SK-N-SH (cell line): ENCODE results near the gene ROMO1. TPM values are rescaled to one million over a fixed set of nuclear protein-coding genes. Genes with fewer than 3 reads are reported as not detected.

Experiments used
- CTCF ChIA-PET: fragments of 300-600, 350-600 bp; formaldehyde crosslinking; extraction: SDS; loops from one replicate; lab custom pipeline; 2021; lab: Yijun Ruan, JAX
- POLR2A ChIA-PET: fragments of 350-600 bp; sonication (Branson Sonifier 250); formaldehyde crosslinking; extraction: SDS; loops from one replicate; lab custom pipeline; 2020; ENCODE audit warnings: antibody characterized with exemption, inconsistent platforms; lab: Yijun Ruan, JAX
- DNase-seq: peaks from one replicate; pipeline ENCODE4 v3.0.0; 2012
- H2AFZ ChIP-seq: fragments of 200-600 bp; sonication (generic); 2 replicates; pipeline ENCODE4 v1.8.1; 2016; ENCODE audit warnings: antibody characterized with exemption, mild to moderate bottlenecking, low read depth
- H3F3A ChIP-seq: fragments of 200-600 bp; sonication (generic); replicated peaks from 2 replicates; pipeline ENCODE3; 2016; ENCODE audit warnings: antibody characterized with exemption, mild to moderate bottlenecking; ENCODE audit not compliant: insufficient read depth
- H3K27ac ChIP-seq, 2 experiments: fragments of 200-500 bp in 1 of 2; fragments of 200-600 bp in 1 of 2; sonication (Bioruptor generic) in 1 of 2; sonication (generic), shearing (Covaris generic) in 1 of 2; 2 replicates each; pipeline versions ENCODE4 v1.5.1 to v1.6.1; 2014 to 2016; ENCODE audit warnings: low read depth in 2 of 2, inconsistent platforms in 1 of 2, low read length in 1 of 2, mild to moderate bottlenecking in 1 of 2, mixed read lengths in 1 of 2
- H3K27me3 ChIP-seq: fragments of 200-600 bp; sonication (generic), shearing (Covaris generic); 2 replicates; pipeline ENCODE4 v1.6.1; 2016; ENCODE audit warnings: mixed run types; ENCODE audit not compliant: insufficient read depth
- H3K36me3 ChIP-seq, 2 experiments: fragments of 200-500 bp in 1 of 2; fragments of 200-600 bp in 1 of 2; sonication (Bioruptor generic) in 1 of 2; sonication (generic) in 1 of 2; replicated peaks in 1 of 2; 2 replicates each; pipeline versions ENCODE3 to v1.5.1; 2014 to 2016; ENCODE audit warnings: low read length in 1 of 2, mild to moderate bottlenecking in 1 of 2; ENCODE audit not compliant: insufficient read depth in 2 of 2, control insufficient read depth in 1 of 2
- H3K4me1 ChIP-seq, 2 experiments: fragments of 200-500 bp in 1 of 2; fragments of 200-600 bp in 1 of 2; sonication (Bioruptor generic) in 1 of 2; sonication (generic), shearing (Covaris generic) in 1 of 2; 2 replicates each; pipeline versions ENCODE4 v1.5.1 to v1.6.1; 2014 to 2016; ENCODE audit warnings: low read depth in 1 of 2, low read length in 1 of 2, mixed run types in 1 of 2; ENCODE audit not compliant: insufficient read depth in 2 of 2, control insufficient read depth in 1 of 2
- H3K4me2 ChIP-seq: fragments of 200-600 bp; sonication (generic), shearing (Covaris generic); 2 replicates; pipeline ENCODE4 v1.6.1; 2017; ENCODE audit warnings: mixed run types
- H3K4me3 ChIP-seq, 2 experiments: fragments of 200-500 bp in 1 of 2; fragments of 200-600 bp in 1 of 2; sonication (Bioruptor generic) in 1 of 2; sonication (generic), shearing (Covaris generic) in 1 of 2; 2 replicates each; pipeline versions ENCODE4 v1.5.1 to v1.8.1; 2014 to 2016; ENCODE audit warnings: low read depth in 2 of 2, inconsistent platforms in 1 of 2, low read length in 1 of 2, mild to moderate bottlenecking in 1 of 2, mixed read lengths in 1 of 2, moderate library complexity in 1 of 2
- H3K79me2 ChIP-seq: fragments of 200-600 bp; sonication (generic); 2 replicates; pipeline ENCODE4 v1.8.1; 2017; ENCODE audit warnings: mild to moderate bottlenecking; ENCODE audit not compliant: insufficient read depth
- H3K9ac ChIP-seq: fragments of 200-600 bp; sonication (generic); 2 replicates; pipeline ENCODE4 v1.6.1; 2017; ENCODE audit warnings: mixed run types
- H3K9me2 ChIP-seq: fragments of 200-600 bp; sonication (generic); 2 replicates; pipeline ENCODE4 v1.6.1; 2017; ENCODE audit warnings: mixed run types
- H3K9me3 ChIP-seq: fragments of 200-600 bp; sonication (generic); 2 replicates; pipeline ENCODE4 v1.6.1; 2017; ENCODE audit warnings: mixed run types, mild to moderate bottlenecking, moderate library complexity
- H4K20me1 ChIP-seq: fragments of 200-600 bp; sonication (generic); 2 replicates; pipeline ENCODE4 v1.6.1; 2017; ENCODE audit warnings: mild to moderate bottlenecking, mixed run types; ENCODE audit not compliant: insufficient read depth
- CHD2 ChIP-seq: fragments of 150-350 bp; IDR thresholded peaks from 2 replicates; pipeline ENCODE4 v1.6.1; 2018; ENCODE audit warnings: low read length; ENCODE audit not compliant: partially characterized antibody
- ELF1 ChIP-seq: IDR thresholded peaks from 2 replicates; pipeline ENCODE4 v1.4.0; 2012
- EP300 ChIP-seq, 2 experiments: IDR thresholded peaks; 2 replicates each; pipeline versions ENCODE4 v1.4.0 to v1.6.1; 2012; ENCODE audit warnings: borderline replicate concordance in 1 of 2, low read depth in 1 of 2, low read length in 1 of 2
- EZH2phosphoT487 ChIP-seq: fragments of 200-600 bp; sonication (generic); IDR thresholded peaks from 2 replicates; pipeline ENCODE4 v1.6.1; 2017; ENCODE audit warnings: low read depth, mixed run types, mild to moderate bottlenecking, antibody characterized with exemption, moderate library complexity, borderline replicate concordance
- FOSL2 ChIP-seq: IDR thresholded peaks from 2 replicates; pipeline ENCODE4 v1.4.0; 2012; ENCODE audit warnings: low read depth, mild to moderate bottlenecking, moderate library complexity, borderline replicate concordance
- FOXJ3 ChIP-seq: sonication (generic); formaldehyde crosslinking; IDR thresholded peaks from 2 replicates; pipeline ENCODE4 v1.5.1; 2020; ENCODE audit warnings: mild to moderate bottlenecking, missing genetic modification reagents
- GABPA ChIP-seq: IDR thresholded peaks from 2 replicates; pipeline ENCODE4 v1.4.0; 2012; ENCODE audit warnings: low read depth, mild to moderate bottlenecking
- GATA2 ChIP-seq: sonication (generic); formaldehyde crosslinking; IDR thresholded peaks from 2 replicates; pipeline ENCODE4 v1.5.0; 2020; ENCODE audit warnings: mild to moderate bottlenecking, missing genetic modification reagents
- JUND ChIP-seq: IDR thresholded peaks from 2 replicates; pipeline ENCODE4 v1.4.0; 2012
- MEF2A ChIP-seq: IDR thresholded peaks from 2 replicates; pipeline ENCODE4 v1.4.0; 2012; ENCODE audit warnings: low read depth, borderline replicate concordance
- MXI1 ChIP-seq: IDR thresholded peaks from 2 replicates; pipeline ENCODE4 v1.6.1; 2012; ENCODE audit warnings: mild to moderate bottlenecking, low read depth, low read length, improper control_type of control experiment
- NFIC ChIP-seq: IDR thresholded peaks from 2 replicates; pipeline ENCODE4 v1.4.0; 2012; ENCODE audit warnings: borderline replicate concordance
- NRF1 ChIP-seq: IDR thresholded peaks from 2 replicates; pipeline ENCODE4 v1.6.1; 2012; ENCODE audit warnings: low read depth, mild to moderate bottlenecking, low read length
- RAD21 ChIP-seq: IDR thresholded peaks from 2 replicates; pipeline ENCODE4 v1.6.1; 2012; ENCODE audit warnings: mild to moderate bottlenecking, low read length
- RCOR1 ChIP-seq: fragments of 150-350 bp; IDR thresholded peaks from 2 replicates; pipeline ENCODE4 v1.6.1; 2017; ENCODE audit warnings: antibody characterized with exemption, low read length
- RFX5 ChIP-seq: IDR thresholded peaks from 2 replicates; pipeline ENCODE4 v1.6.1; 2012; ENCODE audit warnings: mild to moderate bottlenecking, improper control_type of control experiment, low read length
- SIN3A ChIP-seq: IDR thresholded peaks from 2 replicates; pipeline ENCODE4 v1.6.1; 2012; ENCODE audit warnings: low read depth, mild to moderate bottlenecking, low read length, moderate library complexity, borderline replicate concordance
- SMC3 ChIP-seq: IDR thresholded peaks from 2 replicates; pipeline ENCODE4 v1.6.1; 2012; ENCODE audit warnings: low read depth, low read length, improper control_type of control experiment
- TAF1 ChIP-seq: IDR thresholded peaks from 2 replicates; pipeline ENCODE4 v1.6.1; 2012; ENCODE audit warnings: low read depth, mild to moderate bottlenecking, low read length, moderate library complexity, borderline replicate concordance
- TCF12 ChIP-seq: IDR thresholded peaks from 2 replicates; pipeline ENCODE4 v1.4.0; 2012
- WGBS: methylation state at CpG from one replicate; pipeline ENCODE4 v1.1.6; 2017; ENCODE audit warnings: low lambda C conversion rate; 5-methylcytosine and 5-hydroxymethylcytosine counted together
- polyA plus RNA-seq, 3 experiments: library from polyadenylated mRNA; depleted of rRNA; stranded (reverse); fragments of >200 nt; gene quantifications; 2 replicates each; pipeline ENCODE4 v1.2.3, GENCODE V29; 2012
- TF ChIP-seq, protein P1 (sequence below): IDR thresholded peaks from 2 replicates; pipeline ENCODE4 v1.6.1; 2012; ENCODE audit warnings: mild to moderate bottlenecking, low read depth, low read length, moderate library complexity
- TF ChIP-seq, protein P2 (sequence below): IDR thresholded peaks from 2 replicates; pipeline ENCODE4 v1.4.0; 2012; ENCODE audit warnings: low read depth
- TF ChIP-seq, protein P3 (sequence below): fragments of 200-600 bp; sonication (generic); IDR thresholded peaks from 2 replicates; pipeline ENCODE4 v1.6.1; 2017; ENCODE audit warnings: antibody characterized with exemption, mild to moderate bottlenecking, moderate library complexity
- TF ChIP-seq, protein P4 (sequence below): fragments of 150-350 bp; IDR thresholded peaks from 2 replicates; pipeline ENCODE4 v1.6.1; 2016; ENCODE audit warnings: mild to moderate bottlenecking, low read depth, low read length
- TF ChIP-seq, protein P5 (sequence below): IDR thresholded peaks from 2 replicates; pipeline ENCODE4 v1.4.0; 2012; ENCODE audit warnings: low read depth, borderline replicate concordance

The ROMO1 gene
- 1,087 and 1,273 TPM in 2 replicates for polyA plus RNA-seq (2012; rRNA removed)
- 759 and 965 TPM in 2 replicates for polyA plus RNA-seq (2012; cell fraction: cytosol; rRNA removed)
- polyA plus RNA-seq (2012; cell fraction: nucleus; rRNA removed) = 308 and 746 TPM in 2 replicates

DNA sequence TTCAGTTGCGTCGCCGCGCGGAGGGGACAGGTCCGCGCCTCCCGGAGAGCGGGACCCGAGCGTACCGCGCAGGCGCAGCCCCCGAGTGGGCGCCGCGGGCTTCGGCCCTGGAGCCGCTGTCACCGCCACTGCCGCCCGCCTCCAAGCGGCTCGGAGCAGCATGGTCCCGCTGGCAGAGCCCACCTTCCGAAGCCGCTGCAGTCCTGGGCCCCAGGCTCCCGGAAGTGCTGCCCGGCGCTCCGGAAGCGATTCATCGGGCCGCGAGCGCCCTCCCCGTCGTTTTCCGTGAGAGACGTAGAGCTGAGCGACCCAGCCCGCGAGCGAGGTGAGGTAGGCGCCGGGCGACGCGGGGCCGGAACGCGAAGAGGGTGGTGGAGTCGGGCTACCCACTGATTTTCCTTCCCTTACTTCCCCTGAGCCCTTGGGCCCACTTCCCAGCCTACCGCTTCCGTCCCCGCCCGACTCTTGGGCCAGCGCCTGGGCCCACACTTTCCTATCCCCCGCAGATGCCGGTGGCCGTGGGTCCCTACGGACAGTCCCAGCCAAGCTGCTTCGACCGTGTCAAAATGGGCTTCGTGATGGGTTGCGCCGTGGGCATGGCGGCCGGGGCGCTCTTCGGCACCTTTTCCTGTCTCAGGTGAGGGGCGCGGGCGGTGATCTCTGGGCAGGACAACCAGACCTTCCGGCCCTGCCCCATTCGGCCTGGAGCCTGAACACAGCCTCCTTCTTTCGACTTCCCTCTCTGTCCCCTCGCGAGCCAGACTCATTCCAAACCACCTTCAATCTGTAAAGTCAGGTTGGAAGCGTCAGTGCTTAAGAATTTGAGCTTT, at the start of gene ROMO1, which contains the start of gene NFS1:
Gene ROMO1 (plus strand): TSS at position 279 of the 830 bp plus-strand sequence. CDS start 228 bp downstream, at position 507.
Gene NFS1 (minus strand): TSS at position 226 of the 830 bp plus-strand sequence. CDS start 64 bp downstream, at position 162.
- peak within 1 kb of the TSS; percentile 92 for H3K4me2 ChIP-seq
- H3K27ac ChIP-seq = peak within 1 kb of the TSS; percentile 88 to 89
- peaks cover 66% of the 10 kb centered on the region; the same call in 1 of the 2 replicates for H3K79me2 ChIP-seq
- ChIA-PET POLR2A (interaction anchor here (0.6 to 2.1 kb wide), 5 partner anchors 11 to 83 kb away, joined by 3 to 17 read pairs (median 3); partner anchors contain the start of gene RBM39), CTCF (interaction anchor here (0.8 to 4.7 kb wide), 7 partner anchors 12 to 248 kb away, joined by 3 to 18 read pairs (median 5); partner anchors contain the start of genes CPNE1, RBM12 and RBM39)
- H3K9ac ChIP-seq = peak within 1 kb of the TSS; percentile 95
- H3K4me3 ChIP-seq = peak within 1 kb of the TSS; percentile 82 to 90
- H3K36me3 ChIP-seq = peaks cover 39 to 63% of the 10 kb centered on the region in 2 experiments
- H3K27me3 ChIP-seq = no peaks in the 10 kb centered on the region
- H3F3A ChIP-seq = peaks cover 46% of the 10 kb centered on the region
- H3K9me3 ChIP-seq = no peaks in the 10 kb centered on the region
- peaks cover 0 to 16% of the 10 kb centered on the region in 2 experiments; a peak in 3 of 4 replicates for H3K4me1 ChIP-seq
- H2AFZ ChIP-seq = peak within 1 kb of the TSS; percentile 97
- WGBS = 1% methylated on average over 9 of the region's 81 CpGs
- no peaks in the 10 kb centered on the region for H3K9me2 ChIP-seq
- peaks cover 18% of the 10 kb centered on the region for H4K20me1 ChIP-seq
- peak; percentile 97 for DNase-seq
- TF ChIP-seq GATA2 (CRISPR knock-in tag) = no peak
- TF ChIP-seq MXI1 = peak; percentile 96
- TF ChIP-seq EP300 (IDR thresholded peaks at IDR 0.05; ENCODE audit: borderline replicate concordance in 1 of 2, low read depth in 1 of 2, low read length in 1 of 2) = 0 out of 4 replicates have a peak, but pooled peaks of 1 of the 2 experiments have one; percentile 13
- TF ChIP-seq, protein P1, sequence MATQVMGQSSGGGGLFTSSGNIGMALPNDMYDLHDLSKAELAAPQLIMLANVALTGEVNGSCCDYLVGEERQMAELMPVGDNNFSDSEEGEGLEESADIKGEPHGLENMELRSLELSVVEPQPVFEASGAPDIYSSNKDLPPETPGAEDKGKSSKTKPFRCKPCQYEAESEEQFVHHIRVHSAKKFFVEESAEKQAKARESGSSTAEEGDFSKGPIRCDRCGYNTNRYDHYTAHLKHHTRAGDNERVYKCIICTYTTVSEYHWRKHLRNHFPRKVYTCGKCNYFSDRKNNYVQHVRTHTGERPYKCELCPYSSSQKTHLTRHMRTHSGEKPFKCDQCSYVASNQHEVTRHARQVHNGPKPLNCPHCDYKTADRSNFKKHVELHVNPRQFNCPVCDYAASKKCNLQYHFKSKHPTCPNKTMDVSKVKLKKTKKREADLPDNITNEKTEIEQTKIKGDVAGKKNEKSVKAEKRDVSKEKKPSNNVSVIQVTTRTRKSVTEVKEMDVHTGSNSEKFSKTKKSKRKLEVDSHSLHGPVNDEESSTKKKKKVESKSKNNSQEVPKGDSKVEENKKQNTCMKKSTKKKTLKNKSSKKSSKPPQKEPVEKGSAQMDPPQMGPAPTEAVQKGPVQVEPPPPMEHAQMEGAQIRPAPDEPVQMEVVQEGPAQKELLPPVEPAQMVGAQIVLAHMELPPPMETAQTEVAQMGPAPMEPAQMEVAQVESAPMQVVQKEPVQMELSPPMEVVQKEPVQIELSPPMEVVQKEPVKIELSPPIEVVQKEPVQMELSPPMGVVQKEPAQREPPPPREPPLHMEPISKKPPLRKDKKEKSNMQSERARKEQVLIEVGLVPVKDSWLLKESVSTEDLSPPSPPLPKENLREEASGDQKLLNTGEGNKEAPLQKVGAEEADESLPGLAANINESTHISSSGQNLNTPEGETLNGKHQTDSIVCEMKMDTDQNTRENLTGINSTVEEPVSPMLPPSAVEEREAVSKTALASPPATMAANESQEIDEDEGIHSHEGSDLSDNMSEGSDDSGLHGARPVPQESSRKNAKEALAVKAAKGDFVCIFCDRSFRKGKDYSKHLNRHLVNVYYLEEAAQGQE = 0 out of 2 replicates have a peak, but pooled peaks have one; percentile 14
- no peak for TF ChIP-seq RCOR1
- TF ChIP-seq, protein P2, sequence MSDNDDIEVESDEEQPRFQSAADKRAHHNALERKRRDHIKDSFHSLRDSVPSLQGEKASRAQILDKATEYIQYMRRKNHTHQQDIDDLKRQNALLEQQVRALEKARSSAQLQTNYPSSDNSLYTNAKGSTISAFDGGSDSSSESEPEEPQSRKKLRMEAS = no peak
- TF ChIP-seq FOSL2 = no peak
- TF ChIP-seq RFX5 = no peak
- TF ChIP-seq EZH2phosphoT487 = no peak
- TF ChIP-seq RAD21 = peak; percentile 11; the same call in 1 of the 2 replicates
- TF ChIP-seq GABPA = peak; percentile 99
- TF ChIP-seq TAF1 = peak; percentile 74
- TF ChIP-seq FOXJ3 = peak; percentile 35; the same call in 1 of the 2 replicates
- TF ChIP-seq TCF12 = no peak
- peak; percentile 87 for TF ChIP-seq SIN3A
- TF ChIP-seq SMC3 = peak; percentile 23; the same call in 1 of the 2 replicates
- TF ChIP-seq, protein P3, sequence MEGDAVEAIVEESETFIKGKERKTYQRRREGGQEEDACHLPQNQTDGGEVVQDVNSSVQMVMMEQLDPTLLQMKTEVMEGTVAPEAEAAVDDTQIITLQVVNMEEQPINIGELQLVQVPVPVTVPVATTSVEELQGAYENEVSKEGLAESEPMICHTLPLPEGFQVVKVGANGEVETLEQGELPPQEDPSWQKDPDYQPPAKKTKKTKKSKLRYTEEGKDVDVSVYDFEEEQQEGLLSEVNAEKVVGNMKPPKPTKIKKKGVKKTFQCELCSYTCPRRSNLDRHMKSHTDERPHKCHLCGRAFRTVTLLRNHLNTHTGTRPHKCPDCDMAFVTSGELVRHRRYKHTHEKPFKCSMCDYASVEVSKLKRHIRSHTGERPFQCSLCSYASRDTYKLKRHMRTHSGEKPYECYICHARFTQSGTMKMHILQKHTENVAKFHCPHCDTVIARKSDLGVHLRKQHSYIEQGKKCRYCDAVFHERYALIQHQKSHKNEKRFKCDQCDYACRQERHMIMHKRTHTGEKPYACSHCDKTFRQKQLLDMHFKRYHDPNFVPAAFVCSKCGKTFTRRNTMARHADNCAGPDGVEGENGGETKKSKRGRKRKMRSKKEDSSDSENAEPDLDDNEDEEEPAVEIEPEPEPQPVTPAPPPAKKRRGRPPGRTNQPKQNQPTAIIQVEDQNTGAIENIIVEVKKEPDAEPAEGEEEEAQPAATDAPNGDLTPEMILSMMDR = peak; percentile 23
- TF ChIP-seq NRF1 = peak; percentile 39; the same call in 1 of the 2 replicates
- peak; percentile 80 for TF ChIP-seq CHD2
- TF ChIP-seq, protein P4, sequence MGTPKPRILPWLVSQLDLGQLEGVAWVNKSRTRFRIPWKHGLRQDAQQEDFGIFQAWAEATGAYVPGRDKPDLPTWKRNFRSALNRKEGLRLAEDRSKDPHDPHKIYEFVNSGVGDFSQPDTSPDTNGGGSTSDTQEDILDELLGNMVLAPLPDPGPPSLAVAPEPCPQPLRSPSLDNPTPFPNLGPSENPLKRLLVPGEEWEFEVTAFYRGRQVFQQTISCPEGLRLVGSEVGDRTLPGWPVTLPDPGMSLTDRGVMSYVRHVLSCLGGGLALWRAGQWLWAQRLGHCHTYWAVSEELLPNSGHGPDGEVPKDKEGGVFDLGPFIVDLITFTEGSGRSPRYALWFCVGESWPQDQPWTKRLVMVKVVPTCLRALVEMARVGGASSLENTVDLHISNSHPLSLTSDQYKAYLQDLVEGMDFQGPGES = no peak
- TF ChIP-seq, protein P5, sequence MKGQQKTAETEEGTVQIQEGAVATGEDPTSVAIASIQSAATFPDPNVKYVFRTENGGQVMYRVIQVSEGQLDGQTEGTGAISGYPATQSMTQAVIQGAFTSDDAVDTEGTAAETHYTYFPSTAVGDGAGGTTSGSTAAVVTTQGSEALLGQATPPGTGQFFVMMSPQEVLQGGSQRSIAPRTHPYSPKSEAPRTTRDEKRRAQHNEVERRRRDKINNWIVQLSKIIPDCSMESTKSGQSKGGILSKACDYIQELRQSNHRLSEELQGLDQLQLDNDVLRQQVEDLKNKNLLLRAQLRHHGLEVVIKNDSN = no peak
- no peak for TF ChIP-seq NFIC
- no peak for TF ChIP-seq MEF2A
- no peak for TF ChIP-seq JUND
- peak; percentile 81 for TF ChIP-seq ELF1
